Measurements from ENCODE around the gene SCG2. TPM values are rescaled to one million over a fixed set of nuclear protein-coding genes. Genes with fewer than 3 reads are reported as not detected.

Gene SCG2
- total RNA-seq (under 1 TPM; 0.09 to 0.61 (median 0.19) TPM), polyA plus RNA-seq (0.36 TPM)
- long read RNA-seq, donor 1 = 0 reads
- long read RNA-seq, donor 2, partial matches to known transcripts = 0 of 1 reads
- long read RNA-seq, donor 2, other reads (novel, unspliced or antisense) = 0 of 1 reads
- long read RNA-seq, donor 3 = 0 reads
- long read RNA-seq, donor 4 = 0 reads

- H3K27ac ChIP-seq (ENCODE audit: low read length) = no peak within 1 kb of the TSS
- peak within 1 kb of the TSS; percentile 39 for H3K4me3 ChIP-seq (ENCODE audit: low read length)
- 7% methylated on average over 17 of the region's 17 CpGs for WGBS
- DNase-seq (peak; percentile 77 to 90 (median 82)), ATAC-seq (peak; percentile 93 to 94)
- no peaks in the 10 kb centered on the region for H3K27me3 ChIP-seq (ENCODE audit: control insufficient read depth, insufficient read depth)
- intact Hi-C loops (cut with DNase I) = no loop called here
- no peaks in the 10 kb centered on the region for H3K4me1 ChIP-seq (ENCODE audit: control insufficient read depth, insufficient read depth, low read length)
- H3K9me3 ChIP-seq (ENCODE audit: control insufficient read depth, low read length) = no peaks in the 10 kb centered on the region
These were observed at the start of gene SCG2 for GRCh38 chr2:223601932-223602666. Gene SCG2, minus strand, starts transcription at chr2:223602361. Its CDS starts 3,079 bp downstream, at chr2:223599282.

- Histone ChIP-seq H3K27ac (ENCODE audit: low read length) (no peak overlapping the region), H3K4me1 (ENCODE audit: control insufficient read depth, insufficient read depth, low read length) (no peaks in the 10 kb centered on the region), H3K27me3 (ENCODE audit: control insufficient read depth, insufficient read depth) (no peaks in the 10 kb centered on the region), H3K4me3 (ENCODE audit: low read length) (no peak overlapping the region), H3K9me3 (ENCODE audit: control insufficient read depth, low read length) (no peaks in the 10 kb centered on the region)
- WGBS = 75% methylated on average over 8 of the region's 8 CpGs
- DNase-seq = no peak
- ATAC-seq = no peak
- intact Hi-C loops (cut with DNase I) = no loop called here
These were observed 47.7 kb upstream of the SCG2 start for GRCh38 chr2:223649554-223650533.

- intact Hi-C loops (cut with DNase I) = no loop called here
- no peak for DNase-seq
- no peak overlapping the region for H3K4me3 ChIP-seq (ENCODE audit: low read length)
- H3K4me1 ChIP-seq (ENCODE audit: control insufficient read depth, insufficient read depth, low read length) = no peaks in the 10 kb centered on the region
- H3K27me3 ChIP-seq (ENCODE audit: control insufficient read depth, insufficient read depth) = no peaks in the 10 kb centered on the region
- H3K27ac ChIP-seq (ENCODE audit: low read length) = no peak overlapping the region
- H3K9me3 ChIP-seq (ENCODE audit: control insufficient read depth, low read length) = no peaks in the 10 kb centered on the region
- ATAC-seq = no peak
These were observed 46.6 kb upstream of the SCG2 start for GRCh38 chr2:223648755-223649154.

GRCh38 chr2:223647258-223647952, 45.2 kb upstream of the SCG2 start:
- no peaks in the 10 kb centered on the region for H3K4me1 ChIP-seq (ENCODE audit: control insufficient read depth, insufficient read depth, low read length)
- 84% methylated on average over 6 of the region's 6 CpGs for WGBS
- ATAC-seq (no peak), DNase-seq (no peak)
- H3K9me3 ChIP-seq (ENCODE audit: control insufficient read depth, low read length) = no peaks in the 10 kb centered on the region
- no peaks in the 10 kb centered on the region for H3K27me3 ChIP-seq (ENCODE audit: control insufficient read depth, insufficient read depth)
- no peak overlapping the region for H3K4me3 ChIP-seq (ENCODE audit: low read length)
- no peak overlapping the region for H3K27ac ChIP-seq (ENCODE audit: low read length)
- intact Hi-C loops (cut with DNase I) = no loop called here

GRCh38 chr2:223644136-223644535, 42.0 kb upstream of the SCG2 start:
- no peak for DNase-seq
- H3K4me1 ChIP-seq (ENCODE audit: control insufficient read depth, insufficient read depth, low read length) = no peaks in the 10 kb centered on the region
- intact Hi-C loops (cut with DNase I) = no loop called here
- H3K27me3 ChIP-seq (ENCODE audit: control insufficient read depth, insufficient read depth) = no peaks in the 10 kb centered on the region
- WGBS = 53% methylated on average over 3 of the region's 3 CpGs
- H3K4me3 ChIP-seq (ENCODE audit: low read length) = no peak overlapping the region
- H3K27ac ChIP-seq (ENCODE audit: low read length) = no peak overlapping the region
- ATAC-seq = no peak
- H3K9me3 ChIP-seq (ENCODE audit: control insufficient read depth, low read length) = no peaks in the 10 kb centered on the region

- ATAC-seq (no peak), DNase-seq (no peak)
- Histone ChIP-seq H3K4me3 (ENCODE audit: low read length) (no peak overlapping the region), H3K27ac (ENCODE audit: low read length) (no peak overlapping the region), H3K9me3 (ENCODE audit: control insufficient read depth, low read length) (no peaks in the 10 kb centered on the region), H3K27me3 (ENCODE audit: control insufficient read depth, insufficient read depth) (no peaks in the 10 kb centered on the region), H3K4me1 (ENCODE audit: control insufficient read depth, insufficient read depth, low read length) (no peaks in the 10 kb centered on the region)
- 65% methylated on average over 4 of the region's 4 CpGs for WGBS
- intact Hi-C loops (cut with DNase I) = no loop called here
These were observed 41.1 kb upstream of the SCG2 start for GRCh38 chr2:223643309-223643708.

GRCh38 chr2:223642506-223642905, 40.3 kb upstream of the SCG2 start:
- intact Hi-C loops (cut with DNase I) = no loop called here
- Histone ChIP-seq H3K27ac (ENCODE audit: low read length) (no peak overlapping the region), H3K27me3 (ENCODE audit: control insufficient read depth, insufficient read depth) (no peaks in the 10 kb centered on the region), H3K4me3 (ENCODE audit: low read length) (no peak overlapping the region), H3K9me3 (ENCODE audit: control insufficient read depth, low read length) (no peaks in the 10 kb centered on the region), H3K4me1 (ENCODE audit: control insufficient read depth, insufficient read depth, low read length) (no peaks in the 10 kb centered on the region)
- WGBS = 95% methylated on average over 1 of the region's 1 CpG
- no peak for DNase-seq
- ATAC-seq = no peak

GRCh38 chr2:223641082-223641481, 38.9 kb upstream of the SCG2 start:
- Histone ChIP-seq H3K4me3 (ENCODE audit: low read length) (no peak overlapping the region), H3K27me3 (ENCODE audit: control insufficient read depth, insufficient read depth) (no peaks in the 10 kb centered on the region), H3K27ac (ENCODE audit: low read length) (no peak overlapping the region), H3K4me1 (ENCODE audit: control insufficient read depth, insufficient read depth, low read length) (no peaks in the 10 kb centered on the region), H3K9me3 (ENCODE audit: control insufficient read depth, low read length) (no peaks in the 10 kb centered on the region)
- no peak for ATAC-seq
- DNase-seq = no peak
- intact Hi-C loops (cut with DNase I) = no loop called here
- WGBS = 54% methylated on average over 5 of the region's 5 CpGs

- H3K27me3 ChIP-seq (ENCODE audit: control insufficient read depth, insufficient read depth) = no peaks in the 10 kb centered on the region
- intact Hi-C loops (cut with DNase I) = no loop called here
- H3K9me3 ChIP-seq (ENCODE audit: control insufficient read depth, low read length) = no peaks in the 10 kb centered on the region
- DNase-seq (no peak), ATAC-seq (no peak)
- 62% methylated on average over 1 of the region's 1 CpG for WGBS
- H3K27ac ChIP-seq (ENCODE audit: low read length) = no peak overlapping the region
- H3K4me3 ChIP-seq (ENCODE audit: low read length) = no peak overlapping the region
- no peaks in the 10 kb centered on the region for H3K4me1 ChIP-seq (ENCODE audit: control insufficient read depth, insufficient read depth, low read length)
These were observed 32.9 kb upstream of the SCG2 start for GRCh38 chr2:223635080-223635479.

- Histone ChIP-seq H3K4me1 (ENCODE audit: control insufficient read depth, insufficient read depth, low read length) (no peaks in the 10 kb centered on the region), H3K9me3 (ENCODE audit: control insufficient read depth, low read length) (no peaks in the 10 kb centered on the region)
These were observed 32.1 kb upstream of the SCG2 start for GRCh38 chr2:223634238-223634637.

More at GRCh38 chr2:223634238-223634637, 32.1 kb upstream of the SCG2 start:
- Histone ChIP-seq H3K4me3 (ENCODE audit: low read length) (no peak overlapping the region), H3K27ac (ENCODE audit: low read length) (no peak overlapping the region), H3K27me3 (ENCODE audit: control insufficient read depth, insufficient read depth) (no peaks in the 10 kb centered on the region)
- DNase-seq = no peak
- ATAC-seq = no peak
- WGBS = 93% methylated on average over 3 of the region's 3 CpGs
- intact Hi-C loops (cut with DNase I) = no loop called here
